H9 (cell line): ENCODE measurements around the gene GRM5. TPM values are rescaled to one million over a fixed set of nuclear protein-coding genes. Genes with fewer than 3 reads are reported as not detected.

Experiments used
- DNase-seq: peaks from one replicate; pipeline ENCODE4 v3.0.0-alpha.2; 2017
- H2AFZ ChIP-seq: one replicate; pipeline ENCODE4 v1.6.1; 2013; ENCODE audit warnings: mild to moderate bottlenecking, low read length, control low read depth, moderate library complexity
- H2AK5ac ChIP-seq: 2 replicates; pipeline ENCODE4 v1.6.1; 2013; ENCODE audit warnings: low read length, control low read depth, mixed read lengths; ENCODE audit not compliant: insufficient read length
- H2BK120ac ChIP-seq: one replicate; pipeline ENCODE4 v1.6.1; 2013; ENCODE audit warnings: low read depth, mild to moderate bottlenecking, low read length, control low read depth, inconsistent platforms; ENCODE audit not compliant: poor library complexity, severe bottlenecking
- H2BK12ac ChIP-seq: 2 replicates; pipeline ENCODE4 v1.6.1; 2013; ENCODE audit warnings: low read length, control low read depth, mixed read lengths, low read depth; ENCODE audit not compliant: insufficient read length
- H2BK15ac ChIP-seq: 2 replicates; pipeline ENCODE4 v1.6.1; 2013; ENCODE audit warnings: low read depth, low read length, control low read depth
- H2BK20ac ChIP-seq: one replicate; pipeline ENCODE4 v1.6.1; 2013; ENCODE audit warnings: low read depth, mild to moderate bottlenecking, low read length, control low read depth, inconsistent platforms; ENCODE audit not compliant: poor library complexity, severe bottlenecking
- H2BK5ac ChIP-seq: 2 replicates; pipeline ENCODE4 v1.6.1; 2013; ENCODE audit warnings: low read length, control low read depth, mixed read lengths; ENCODE audit not compliant: insufficient read length
- H3K14ac ChIP-seq: 2 replicates; pipeline ENCODE4 v1.6.1; 2013; ENCODE audit warnings: low read length, control low read depth; ENCODE audit not compliant: insufficient read depth
- H3K18ac ChIP-seq: 2 replicates; pipeline ENCODE4 v1.6.1; 2013; ENCODE audit warnings: low read depth, mild to moderate bottlenecking, mixed read lengths, low read length, control low read depth; ENCODE audit not compliant: insufficient read length
- H3K23ac ChIP-seq: 2 replicates; pipeline ENCODE4 v1.6.1; 2013; ENCODE audit warnings: low read length, control low read depth, mixed read lengths, low read depth; ENCODE audit not compliant: insufficient read length
- H3K23me2 ChIP-seq: 2 replicates; pipeline ENCODE4 v1.6.1; 2013; ENCODE audit warnings: low read depth, mild to moderate bottlenecking, mixed read lengths, low read length, control low read depth; ENCODE audit not compliant: insufficient read length, poor library complexity, severe bottlenecking
- H3K27ac ChIP-seq: 2 replicates; pipeline ENCODE4 v1.5.1; 2013; ENCODE audit warnings: low read length, control low read depth, mixed read lengths, low read depth; ENCODE audit not compliant: insufficient read length
- H3K27me3 ChIP-seq: 2 replicates; pipeline ENCODE4 v1.6.1; 2013; ENCODE audit warnings: low read length, control low read depth, inconsistent platforms; ENCODE audit not compliant: insufficient read depth
- H3K4ac ChIP-seq: 2 replicates; pipeline ENCODE4 v1.6.1; 2013; ENCODE audit warnings: low read depth, mild to moderate bottlenecking, control low read depth, inconsistent platforms, low read length, moderate library complexity
- H3K4me1 ChIP-seq: 2 replicates; pipeline ENCODE4 v1.6.1; 2013; ENCODE audit warnings: low read length, control low read depth, inconsistent platforms; ENCODE audit not compliant: insufficient read depth
- H3K4me2 ChIP-seq: 2 replicates; pipeline ENCODE4 v1.6.1; 2013; ENCODE audit warnings: low read length, control low read depth, mixed read lengths; ENCODE audit not compliant: insufficient read length, insufficient read depth
- H3K56ac ChIP-seq: 2 replicates; pipeline ENCODE4 v1.6.1; 2013; ENCODE audit warnings: low read depth, mild to moderate bottlenecking, mixed read lengths, low read length, control low read depth; ENCODE audit not compliant: insufficient read length
- H3K79me1 ChIP-seq: 2 replicates; pipeline ENCODE4 v1.6.1; 2013; ENCODE audit warnings: low read depth, mild to moderate bottlenecking, moderate library complexity, low read length, control low read depth, inconsistent platforms; ENCODE audit not compliant: insufficient read depth, poor library complexity, severe bottlenecking
- H3K79me2 ChIP-seq: 2 replicates; pipeline ENCODE4 v1.6.1; 2013; ENCODE audit warnings: low read length, control low read depth, inconsistent platforms; ENCODE audit not compliant: insufficient read depth
- H3K9ac ChIP-seq: 2 replicates; pipeline ENCODE4 v1.6.1; 2013; ENCODE audit warnings: low read length, control low read depth, mixed read lengths; ENCODE audit not compliant: insufficient read length; ENCODE audit errors: extremely low read depth
- H3K9me3 ChIP-seq: one replicate; pipeline ENCODE4 v1.6.1; 2013; ENCODE audit warnings: low read depth, low read length, inconsistent platforms; ENCODE audit not compliant: control insufficient read depth
- H3T11ph ChIP-seq: one replicate; pipeline ENCODE4 v1.6.1; 2013; ENCODE audit warnings: mild to moderate bottlenecking, low read length, control low read depth, inconsistent platforms
- H4K20me1 ChIP-seq: one replicate; pipeline ENCODE4 v1.6.1; 2013; ENCODE audit not compliant: control insufficient read depth, insufficient read length, insufficient read depth
- H4K5ac ChIP-seq: 2 replicates; pipeline ENCODE4 v1.6.1; 2013; ENCODE audit warnings: low read depth, mild to moderate bottlenecking, mixed read lengths, low read length, control low read depth; ENCODE audit not compliant: insufficient read length
- H4K8ac ChIP-seq: replicated peaks from 2 replicates; pipeline ENCODE4 v1.6.1; 2013; ENCODE audit warnings: low read length, control low read depth, mixed read lengths, low read depth; ENCODE audit not compliant: insufficient read length
- H4K91ac ChIP-seq: 2 replicates; pipeline ENCODE4 v1.6.1; 2013; ENCODE audit warnings: low read depth, mild to moderate bottlenecking, moderate library complexity, mixed read lengths, low read length, control low read depth; ENCODE audit not compliant: insufficient read length
- H3K27ac Mint-ChIP-seq, 3 experiments: 2 replicates in 2 of 3; 3 replicates in 1 of 3; pipeline ENCODE4 v1.8.0; 2020 to 2021; ENCODE audit warnings: mixed read lengths in 3 of 3, mild to moderate bottlenecking in 1 of 3, moderate library complexity in 1 of 3
- H3K27me3 Mint-ChIP-seq: 2 replicates; pipeline ENCODE4 v1.8.0; 2021; ENCODE audit warnings: low read depth, mild to moderate bottlenecking, moderate library complexity, mixed read lengths
- H3K36me3 Mint-ChIP-seq, 3 experiments: 2 replicates in 2 of 3; 3 replicates in 1 of 3; pipeline ENCODE4 v1.8.0; 2020 to 2021; ENCODE audit warnings: low read depth in 3 of 3, mixed read lengths in 3 of 3; ENCODE audit not compliant: insufficient read depth in 1 of 3
- H3K4me1 Mint-ChIP-seq, 2 experiments: 2 replicates each; pipeline ENCODE4 v1.8.0; 2020; ENCODE audit warnings: mixed read lengths in 2 of 2
- H3K4me3 Mint-ChIP-seq, 2 experiments: 2 replicates in 1 of 2; 3 replicates in 1 of 2; pipeline ENCODE4 v1.8.0; 2020 to 2021; ENCODE audit warnings: mild to moderate bottlenecking in 2 of 2, mixed read lengths in 2 of 2, moderate library complexity in 1 of 2
- H3K9me3 Mint-ChIP-seq, 2 experiments: 2 replicates in 1 of 2; 3 replicates in 1 of 2; pipeline ENCODE4 v1.8.0; 2020; ENCODE audit warnings: mild to moderate bottlenecking in 2 of 2, mixed read lengths in 2 of 2, moderate library complexity in 1 of 2
- WGBS: extraction: QIAGEN DNeasy Blood & Tissue Kit; methylation state at CpG from one replicate; pipeline ENCODE4 v1.1.7; 2013; ENCODE audit warnings: missing lambda C conversion rate, low lambda C conversion rate, mixed read lengths; ENCODE audit not compliant: insufficient read length; ENCODE audit errors: extremely low coverage; 5-methylcytosine and 5-hydroxymethylcytosine counted together
- total RNA-seq: library from RNA; stranded (reverse); gene quantifications from 2 replicates; pipeline ENCODE4 v1.2.1, GENCODE V29; 2021
- TF ChIP-seq, protein P1 (sequence below): fragments of 200-600 bp; sonication (generic); conservative IDR thresholded peaks from 3 replicates; pipeline ENCODE4 v1.8.0; 2021; ENCODE audit warnings: antibody characterized with exemption, mild to moderate bottlenecking

GRM5 gene
- total RNA-seq, 1 experiment from 2014 or later, result not detected

DNA sequence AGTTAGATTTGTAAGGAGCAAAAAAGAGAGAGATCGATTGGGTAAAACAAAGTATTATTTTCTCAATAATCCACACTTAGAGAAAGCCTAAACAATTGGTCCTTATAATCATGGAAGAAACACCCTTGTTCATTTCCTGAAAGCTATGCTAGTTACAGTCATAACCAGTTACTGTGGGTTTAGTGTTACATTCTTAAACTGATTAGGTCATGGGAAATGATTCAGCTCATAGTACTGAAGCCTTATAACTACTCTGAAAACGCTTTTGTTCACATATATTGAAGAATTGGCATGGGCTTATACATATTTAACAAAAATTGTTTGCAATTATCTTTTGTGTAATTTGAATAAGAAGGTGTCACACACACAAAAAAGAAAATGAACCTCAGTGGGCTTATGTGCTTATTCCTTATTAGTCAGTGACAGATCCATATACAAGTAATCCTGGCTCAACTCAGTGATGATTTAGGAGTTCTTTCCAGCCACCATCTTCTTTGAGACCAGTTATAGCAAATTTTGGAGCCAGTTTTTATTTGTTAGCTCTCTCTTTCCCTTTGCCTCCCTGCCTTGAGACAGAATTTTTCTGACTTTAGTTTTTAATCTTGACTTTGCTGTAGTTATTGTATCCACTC lies 529.8 kb downstream of the GRM5 start:
- Histone ChIP-seq H3K27ac (no peak overlapping the region), H3K9ac (no peak overlapping the region), H3K79me1 (no peaks in the 10 kb centered on the region)

More for the DNA sequence above, 529.8 kb downstream of the GRM5 start:
- no peaks in the 10 kb centered on the region for H4K20me1 ChIP-seq
- H3K27me3 ChIP-seq, result no peaks in the 10 kb centered on the region
- H2BK20ac ChIP-seq, result no peak overlapping the region
- Mint-ChIP-seq H3K9me3 (no peaks in the 10 kb centered on the region; a peak in 1 of 5 replicates), H3K4me1 (no peaks in the 10 kb centered on the region), H3K27ac (no peak overlapping the region), H3K4me3 (no peak overlapping the region), H3K36me3 (no peaks in the 10 kb centered on the region; a peak in 1 of 7 replicates), H3K27me3 (no peaks in the 10 kb centered on the region)
- no peak overlapping the region for H4K8ac ChIP-seq
- no peak overlapping the region for H2BK12ac ChIP-seq
- H3K23ac ChIP-seq, result no peak overlapping the region
- WGBS, result no CpG with 5 or more reads among the region's 2 CpGs
- H3K56ac ChIP-seq, result no peak overlapping the region
- no peak overlapping the region for H2BK120ac ChIP-seq
- H3K14ac ChIP-seq, result no peak overlapping the region
- no peak overlapping the region for H2AK5ac ChIP-seq
- no peaks in the 10 kb centered on the region for H3K23me2 ChIP-seq
- H3K4me2 ChIP-seq, result no peak overlapping the region
- H3K9me3 ChIP-seq, result no peaks in the 10 kb centered on the region
- no peak overlapping the region for H3T11ph ChIP-seq
- H3K4ac ChIP-seq, result no peak overlapping the region
- no peaks in the 10 kb centered on the region for H3K4me1 ChIP-seq
- H4K5ac ChIP-seq, result no peak overlapping the region
- no peak for DNase-seq
- H3K18ac ChIP-seq, result no peak overlapping the region
- no peaks in the 10 kb centered on the region for H3K79me2 ChIP-seq
- H4K91ac ChIP-seq, result no peak overlapping the region
- TF ChIP-seq, protein P1, sequence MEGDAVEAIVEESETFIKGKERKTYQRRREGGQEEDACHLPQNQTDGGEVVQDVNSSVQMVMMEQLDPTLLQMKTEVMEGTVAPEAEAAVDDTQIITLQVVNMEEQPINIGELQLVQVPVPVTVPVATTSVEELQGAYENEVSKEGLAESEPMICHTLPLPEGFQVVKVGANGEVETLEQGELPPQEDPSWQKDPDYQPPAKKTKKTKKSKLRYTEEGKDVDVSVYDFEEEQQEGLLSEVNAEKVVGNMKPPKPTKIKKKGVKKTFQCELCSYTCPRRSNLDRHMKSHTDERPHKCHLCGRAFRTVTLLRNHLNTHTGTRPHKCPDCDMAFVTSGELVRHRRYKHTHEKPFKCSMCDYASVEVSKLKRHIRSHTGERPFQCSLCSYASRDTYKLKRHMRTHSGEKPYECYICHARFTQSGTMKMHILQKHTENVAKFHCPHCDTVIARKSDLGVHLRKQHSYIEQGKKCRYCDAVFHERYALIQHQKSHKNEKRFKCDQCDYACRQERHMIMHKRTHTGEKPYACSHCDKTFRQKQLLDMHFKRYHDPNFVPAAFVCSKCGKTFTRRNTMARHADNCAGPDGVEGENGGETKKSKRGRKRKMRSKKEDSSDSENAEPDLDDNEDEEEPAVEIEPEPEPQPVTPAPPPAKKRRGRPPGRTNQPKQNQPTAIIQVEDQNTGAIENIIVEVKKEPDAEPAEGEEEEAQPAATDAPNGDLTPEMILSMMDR, result no peak
- H2BK5ac ChIP-seq, result no peak overlapping the region
- no peak overlapping the region for H2BK15ac ChIP-seq
- H2AFZ ChIP-seq, result no peak overlapping the region
